SK-N-SH treated with all-trans-retinoic acid at 6 μM for 48 hours (cell line): Measurements from ENCODE around the gene PSRC1.

Experiments
- ATAC-seq: fragments of 200-7000 bp; cut with Tn5 transposase; 3 replicates; pipeline ENCODE4 v1.9.1; 2020; ENCODE audit warnings: mild to moderate bottlenecking, moderate library complexity
- ARNTL ChIP-seq: fragments of 450-650 bp; formaldehyde crosslinking; IDR thresholded peaks from 2 replicates; pipeline ENCODE4 v1.5.0; 2020; ENCODE audit warnings: low read depth, mild to moderate bottlenecking, moderate library complexity, borderline replicate concordance
- CSDC2 ChIP-seq: fragments of 250-450 bp; sonication (Bioruptor Pico); IDR thresholded peaks from 2 replicates; pipeline ENCODE4 v1.5.0; 2020; ENCODE audit warnings: mild to moderate bottlenecking, moderate library complexity
- ESRRG ChIP-seq: fragments of 250-450 bp; sonication (Bioruptor Pico); IDR thresholded peaks from 2 replicates; pipeline ENCODE4 v1.6.1; 2021; ENCODE audit warnings: mild to moderate bottlenecking
- GLIS3 ChIP-seq: fragments of 250-450 bp; sonication (Bioruptor Pico); IDR thresholded peaks from 2 replicates; pipeline ENCODE4 v1.5.0; 2020; ENCODE audit warnings: mild to moderate bottlenecking, moderate library complexity
- ISL1 ChIP-seq: fragments of 250-450 bp; sonication (Bioruptor Pico); IDR thresholded peaks from 2 replicates; pipeline ENCODE4 v2.1.2; 2022; ENCODE audit warnings: mild to moderate bottlenecking, moderate library complexity
- OSR1 ChIP-seq: fragments of 250-450 bp; sonication (Bioruptor Pico); IDR thresholded peaks from 2 replicates; pipeline ENCODE4 v1.8.0; 2022; ENCODE audit warnings: moderate library complexity, mild to moderate bottlenecking, inconsistent platforms
- PPARA ChIP-seq: fragments of 250-450 bp; sonication (Bioruptor Pico); IDR thresholded peaks from 2 replicates; pipeline ENCODE4 v1.5.0; 2020; ENCODE audit warnings: mild to moderate bottlenecking, borderline replicate concordance
- RARB ChIP-seq: fragments of 250-450 bp; sonication (Bioruptor Pico); IDR thresholded peaks from 2 replicates; pipeline ENCODE4 v1.8.0; 2021; ENCODE audit warnings: mild to moderate bottlenecking, moderate library complexity
- TCF4 ChIP-seq: fragments of 250-450 bp; sonication (Bioruptor Pico); IDR thresholded peaks from 2 replicates; pipeline ENCODE4 v1.8.0; 2021; ENCODE audit warnings: mild to moderate bottlenecking, moderate library complexity, borderline replicate concordance
- TOX ChIP-seq: fragments of 250-450 bp; sonication (Bioruptor Pico); IDR thresholded peaks from 2 replicates; pipeline ENCODE4 v1.8.0; 2021; ENCODE audit warnings: mild to moderate bottlenecking, moderate library complexity, borderline replicate concordance
- ZC3H10 ChIP-seq: fragments of 250-450 bp; sonication (Bioruptor Pico); IDR thresholded peaks from 2 replicates; pipeline ENCODE4 v1.5.1; 2021; ENCODE audit warnings: mild to moderate bottlenecking, moderate library complexity
- ZFP3 ChIP-seq: fragments of 250-450 bp; sonication (Bioruptor Pico); IDR thresholded peaks from 2 replicates; pipeline ENCODE4 v1.5.0; 2020; ENCODE audit warnings: mild to moderate bottlenecking, moderate library complexity
- ZFP30 ChIP-seq: fragments of 450-650 bp; formaldehyde crosslinking; IDR thresholded peaks from 2 replicates; pipeline ENCODE4 v1.5.0; 2022; ENCODE audit warnings: mild to moderate bottlenecking, moderate library complexity
- ZNF565 ChIP-seq: fragments of 450-650 bp; formaldehyde crosslinking; conservative IDR thresholded peaks from 2 replicates; pipeline ENCODE4 v1.5.0; 2020; ENCODE audit warnings: low read depth, mild to moderate bottlenecking, moderate library complexity
- ZNF70 ChIP-seq: fragments of 450-650 bp; formaldehyde crosslinking; IDR thresholded peaks from 2 replicates; pipeline ENCODE4 v1.5.0; 2020; ENCODE audit warnings: mild to moderate bottlenecking, moderate library complexity
- ZNF8 ChIP-seq: fragments of 450-650 bp; formaldehyde crosslinking; IDR thresholded peaks from 2 replicates; pipeline ENCODE4 v1.5.0; 2020; ENCODE audit warnings: mild to moderate bottlenecking, moderate library complexity
- TF ChIP-seq, protein P1 (sequence below): fragments of 250-450 bp; sonication (Bioruptor Pico); IDR thresholded peaks from 2 replicates; pipeline ENCODE4 v1.5.1; 2021; ENCODE audit warnings: mild to moderate bottlenecking, moderate library complexity
- TF ChIP-seq, protein P2 (sequence below): fragments of 250-450 bp; sonication (Bioruptor Pico); IDR thresholded peaks from 2 replicates; pipeline ENCODE4 v1.5.1; 2020; ENCODE audit warnings: low read depth, mild to moderate bottlenecking, moderate library complexity
- TF ChIP-seq, protein P3 (sequence below): fragments of 250-450 bp; sonication (Bioruptor Pico); IDR thresholded peaks from 2 replicates; pipeline ENCODE4 v1.5.0; 2020; ENCODE audit warnings: mild to moderate bottlenecking, moderate library complexity
- TF ChIP-seq, protein P4 (sequence below): fragments of 250-450 bp; sonication (Bioruptor Pico); IDR thresholded peaks from 2 replicates; pipeline ENCODE4 v1.8.0; 2020; ENCODE audit warnings: mild to moderate bottlenecking, moderate library complexity, borderline replicate concordance
- TF ChIP-seq, protein P5 (sequence below): fragments of 250-450 bp; sonication (Bioruptor Pico); IDR thresholded peaks from 2 replicates; pipeline ENCODE4 v1.8.0; 2021; ENCODE audit warnings: low read depth, mild to moderate bottlenecking, moderate library complexity, borderline replicate concordance

The PSRC1 gene

DNA sequence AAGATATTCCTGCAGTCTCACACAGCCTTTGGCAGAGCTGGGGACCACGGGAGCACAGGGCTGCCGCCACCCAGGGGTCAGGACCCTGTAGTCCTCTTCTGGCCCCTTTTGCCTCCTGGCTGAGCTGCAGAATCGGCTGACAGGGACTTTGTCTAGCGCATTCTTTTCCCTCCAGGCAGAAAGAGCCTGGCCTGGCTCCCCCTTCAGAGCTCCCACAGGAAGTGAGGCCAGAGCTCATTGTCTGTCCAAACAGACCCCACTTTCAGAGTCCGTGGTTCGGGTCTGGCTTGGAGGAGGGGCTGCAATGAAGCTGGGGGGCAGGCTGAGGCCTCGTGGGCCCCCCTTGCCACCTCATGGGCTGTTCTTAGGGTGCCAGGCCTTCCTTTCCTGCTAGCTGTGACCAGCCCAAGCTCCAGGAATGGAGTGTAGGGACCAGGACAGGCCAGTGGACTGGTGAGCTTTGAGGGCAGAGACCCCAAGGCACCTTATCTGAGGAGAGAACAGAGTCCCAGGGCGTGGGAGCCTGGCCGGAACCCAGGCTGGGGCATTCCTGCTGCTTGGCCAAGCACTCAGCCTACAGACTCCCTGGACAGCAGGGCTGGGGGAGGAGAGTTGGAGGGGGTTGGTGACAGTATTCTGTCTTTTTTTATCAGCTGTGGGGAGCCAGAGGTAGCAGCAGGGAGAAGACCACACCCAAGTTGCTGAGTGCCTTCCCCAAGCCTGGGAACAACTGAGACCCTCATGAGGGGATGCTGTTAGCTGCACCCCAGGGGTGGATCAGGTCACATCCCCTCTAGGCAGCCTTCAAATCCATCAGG is 28.9 kb downstream of the PSRC1 start:
- peak; percentile 31 for ATAC-seq
- TF ChIP-seq, protein P1, sequence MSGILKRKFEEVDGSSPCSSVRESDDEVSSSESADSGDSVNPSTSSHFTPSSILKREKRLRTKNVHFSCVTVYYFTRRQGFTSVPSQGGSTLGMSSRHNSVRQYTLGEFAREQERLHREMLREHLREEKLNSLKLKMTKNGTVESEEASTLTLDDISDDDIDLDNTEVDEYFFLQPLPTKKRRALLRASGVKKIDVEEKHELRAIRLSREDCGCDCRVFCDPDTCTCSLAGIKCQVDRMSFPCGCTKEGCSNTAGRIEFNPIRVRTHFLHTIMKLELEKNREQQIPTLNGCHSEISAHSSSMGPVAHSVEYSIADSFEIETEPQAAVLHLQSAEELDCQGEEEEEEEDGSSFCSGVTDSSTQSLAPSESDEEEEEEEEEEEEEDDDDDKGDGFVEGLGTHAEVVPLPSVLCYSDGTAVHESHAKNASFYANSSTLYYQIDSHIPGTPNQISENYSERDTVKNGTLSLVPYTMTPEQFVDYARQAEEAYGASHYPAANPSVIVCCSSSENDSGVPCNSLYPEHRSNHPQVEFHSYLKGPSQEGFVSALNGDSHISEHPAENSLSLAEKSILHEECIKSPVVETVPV, result no peak
- TF ChIP-seq ISL1 (CRISPR knock-in tag) (no peak), ARNTL (CRISPR knock-in tag) (no peak), RARB (CRISPR knock-in tag) (no peak), TOX (CRISPR knock-in tag) (no peak), ZNF70 (CRISPR knock-in tag) (no peak), ZNF8 (no peak), ZC3H10 (CRISPR knock-in tag) (no peak), ZNF565 (no peak), OSR1 (CRISPR knock-in tag) (no peak), TCF4 (CRISPR knock-in tag) (no peak)
- TF ChIP-seq, protein P2, sequence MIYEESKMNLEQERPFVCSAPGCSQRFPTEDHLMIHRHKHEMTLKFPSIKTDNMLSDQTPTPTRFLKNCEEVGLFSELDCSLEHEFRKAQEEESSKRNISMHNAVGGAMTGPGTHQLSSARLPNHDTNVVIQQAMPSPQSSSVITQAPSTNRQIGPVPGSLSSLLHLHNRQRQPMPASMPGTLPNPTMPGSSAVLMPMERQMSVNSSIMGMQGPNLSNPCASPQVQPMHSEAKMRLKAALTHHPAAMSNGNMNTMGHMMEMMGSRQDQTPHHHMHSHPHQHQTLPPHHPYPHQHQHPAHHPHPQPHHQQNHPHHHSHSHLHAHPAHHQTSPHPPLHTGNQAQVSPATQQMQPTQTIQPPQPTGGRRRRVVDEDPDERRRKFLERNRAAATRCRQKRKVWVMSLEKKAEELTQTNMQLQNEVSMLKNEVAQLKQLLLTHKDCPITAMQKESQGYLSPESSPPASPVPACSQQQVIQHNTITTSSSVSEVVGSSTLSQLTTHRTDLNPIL (CRISPR knock-in tag), result no peak
- TF ChIP-seq, protein P3, sequence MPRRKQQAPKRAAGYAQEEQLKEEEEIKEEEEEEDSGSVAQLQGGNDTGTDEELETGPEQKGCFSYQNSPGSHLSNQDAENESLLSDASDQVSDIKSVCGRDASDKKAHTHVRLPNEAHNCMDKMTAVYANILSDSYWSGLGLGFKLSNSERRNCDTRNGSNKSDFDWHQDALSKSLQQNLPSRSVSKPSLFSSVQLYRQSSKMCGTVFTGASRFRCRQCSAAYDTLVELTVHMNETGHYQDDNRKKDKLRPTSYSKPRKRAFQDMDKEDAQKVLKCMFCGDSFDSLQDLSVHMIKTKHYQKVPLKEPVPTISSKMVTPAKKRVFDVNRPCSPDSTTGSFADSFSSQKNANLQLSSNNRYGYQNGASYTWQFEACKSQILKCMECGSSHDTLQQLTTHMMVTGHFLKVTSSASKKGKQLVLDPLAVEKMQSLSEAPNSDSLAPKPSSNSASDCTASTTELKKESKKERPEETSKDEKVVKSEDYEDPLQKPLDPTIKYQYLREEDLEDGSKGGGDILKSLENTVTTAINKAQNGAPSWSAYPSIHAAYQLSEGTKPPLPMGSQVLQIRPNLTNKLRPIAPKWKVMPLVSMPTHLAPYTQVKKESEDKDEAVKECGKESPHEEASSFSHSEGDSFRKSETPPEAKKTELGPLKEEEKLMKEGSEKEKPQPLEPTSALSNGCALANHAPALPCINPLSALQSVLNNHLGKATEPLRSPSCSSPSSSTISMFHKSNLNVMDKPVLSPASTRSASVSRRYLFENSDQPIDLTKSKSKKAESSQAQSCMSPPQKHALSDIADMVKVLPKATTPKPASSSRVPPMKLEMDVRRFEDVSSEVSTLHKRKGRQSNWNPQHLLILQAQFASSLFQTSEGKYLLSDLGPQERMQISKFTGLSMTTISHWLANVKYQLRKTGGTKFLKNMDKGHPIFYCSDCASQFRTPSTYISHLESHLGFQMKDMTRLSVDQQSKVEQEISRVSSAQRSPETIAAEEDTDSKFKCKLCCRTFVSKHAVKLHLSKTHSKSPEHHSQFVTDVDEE (CRISPR knock-in tag), result no peak

DNA sequence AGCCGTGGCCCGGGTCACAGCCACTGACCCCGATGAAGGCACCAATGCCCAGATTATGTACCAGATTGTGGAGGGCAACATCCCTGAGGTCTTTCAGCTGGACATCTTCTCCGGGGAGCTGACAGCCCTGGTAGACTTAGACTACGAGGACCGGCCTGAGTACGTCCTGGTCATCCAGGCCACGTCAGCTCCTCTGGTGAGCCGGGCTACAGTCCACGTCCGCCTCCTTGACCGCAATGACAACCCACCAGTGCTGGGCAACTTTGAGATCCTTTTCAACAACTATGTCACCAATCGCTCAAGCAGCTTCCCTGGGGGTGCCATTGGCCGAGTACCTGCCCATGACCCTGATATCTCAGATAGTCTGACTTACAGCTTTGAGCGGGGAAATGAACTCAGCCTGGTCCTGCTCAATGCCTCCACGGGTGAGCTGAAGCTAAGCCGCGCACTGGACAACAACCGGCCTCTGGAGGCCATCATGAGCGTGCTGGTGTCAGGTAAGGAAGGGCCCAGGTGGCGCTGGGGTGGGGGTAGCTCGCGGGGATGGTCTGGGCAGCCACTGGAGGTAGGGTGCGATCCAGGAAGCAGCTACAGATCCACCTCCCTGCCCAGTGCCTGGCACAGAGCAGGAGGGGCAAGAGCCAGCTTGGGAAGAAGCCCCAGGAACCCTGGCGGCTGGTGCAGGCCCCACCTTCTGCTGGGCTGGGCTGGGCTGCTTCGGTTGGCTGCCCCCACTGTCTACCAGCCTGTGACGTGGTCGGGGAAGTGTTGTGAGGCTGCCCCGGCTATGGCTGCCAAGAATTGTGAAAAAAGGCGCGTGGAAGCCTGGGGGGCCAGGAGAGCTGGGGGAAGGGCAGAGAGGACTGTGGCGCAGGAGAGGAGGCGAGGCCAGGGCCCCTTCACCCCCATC is 29.8 kb downstream of the PSRC1 start:
- no peak; the same call in 2 of the 3 replicates for ATAC-seq
- TF ChIP-seq GLIS3 (CRISPR knock-in tag) (no peak), PPARA (CRISPR knock-in tag) (no peak), ARNTL (CRISPR knock-in tag) (no peak), ISL1 (CRISPR knock-in tag) (no peak), RARB (CRISPR knock-in tag) (no peak), ESRRG (CRISPR knock-in tag) (no peak), TOX (CRISPR knock-in tag) (no peak), TCF4 (CRISPR knock-in tag) (no peak), ZNF565 (no peak), ZFP3 (CRISPR knock-in tag) (no peak), CSDC2 (CRISPR knock-in tag) (no peak), ZFP30 (CRISPR knock-in tag) (no peak), ZNF8 (no peak), OSR1 (CRISPR knock-in tag) (no peak)
- TF ChIP-seq, protein P4, sequence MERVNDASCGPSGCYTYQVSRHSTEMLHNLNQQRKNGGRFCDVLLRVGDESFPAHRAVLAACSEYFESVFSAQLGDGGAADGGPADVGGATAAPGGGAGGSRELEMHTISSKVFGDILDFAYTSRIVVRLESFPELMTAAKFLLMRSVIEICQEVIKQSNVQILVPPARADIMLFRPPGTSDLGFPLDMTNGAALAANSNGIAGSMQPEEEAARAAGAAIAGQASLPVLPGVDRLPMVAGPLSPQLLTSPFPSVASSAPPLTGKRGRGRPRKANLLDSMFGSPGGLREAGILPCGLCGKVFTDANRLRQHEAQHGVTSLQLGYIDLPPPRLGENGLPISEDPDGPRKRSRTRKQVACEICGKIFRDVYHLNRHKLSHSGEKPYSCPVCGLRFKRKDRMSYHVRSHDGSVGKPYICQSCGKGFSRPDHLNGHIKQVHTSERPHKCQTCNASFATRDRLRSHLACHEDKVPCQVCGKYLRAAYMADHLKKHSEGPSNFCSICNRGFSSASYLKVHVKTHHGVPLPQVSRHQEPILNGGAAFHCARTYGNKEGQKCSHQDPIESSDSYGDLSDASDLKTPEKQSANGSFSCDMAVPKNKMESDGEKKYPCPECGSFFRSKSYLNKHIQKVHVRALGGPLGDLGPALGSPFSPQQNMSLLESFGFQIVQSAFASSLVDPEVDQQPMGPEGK, result no peak
- TF ChIP-seq, protein P3 (CRISPR knock-in tag), result no peak
- TF ChIP-seq, protein P2 (CRISPR knock-in tag), result no peak
- TF ChIP-seq, protein P5, sequence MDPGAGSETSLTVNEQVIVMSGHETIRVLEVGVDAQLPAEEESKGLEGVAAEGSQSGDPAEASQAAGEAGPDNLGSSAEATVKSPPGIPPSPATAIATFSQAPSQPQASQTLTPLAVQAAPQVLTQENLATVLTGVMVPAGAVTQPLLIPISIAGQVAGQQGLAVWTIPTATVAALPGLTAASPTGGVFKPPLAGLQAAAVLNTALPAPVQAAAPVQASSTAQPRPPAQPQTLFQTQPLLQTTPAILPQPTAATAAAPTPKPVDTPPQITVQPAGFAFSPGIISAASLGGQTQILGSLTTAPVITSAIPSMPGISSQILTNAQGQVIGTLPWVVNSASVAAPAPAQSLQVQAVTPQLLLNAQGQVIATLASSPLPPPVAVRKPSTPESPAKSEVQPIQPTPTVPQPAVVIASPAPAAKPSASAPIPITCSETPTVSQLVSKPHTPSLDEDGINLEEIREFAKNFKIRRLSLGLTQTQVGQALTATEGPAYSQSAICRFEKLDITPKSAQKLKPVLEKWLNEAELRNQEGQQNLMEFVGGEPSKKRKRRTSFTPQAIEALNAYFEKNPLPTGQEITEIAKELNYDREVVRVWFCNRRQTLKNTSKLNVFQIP (CRISPR knock-in tag), result no peak
